K562 (cell line): ENCODE data around the gene SLC41A3. TPM values are rescaled to one million over a fixed set of nuclear protein-coding genes. Genes with fewer than 3 reads are reported as not detected.

Experiments
- ATAC-seq: fragments of 200-7000 bp; cut with Tn5 transposase; 3 replicates; pipeline ENCODE4 v1.9.1; 2020; ENCODE audit warnings: moderate library complexity
- BruUV-seq: library from RNA; stranded (reverse); fragments of 400-500 nt; replicated peaks from 2 replicates; lab custom pipeline; 2021; lab: Mats Ljungman, UMichigan
- CTCF ChIA-PET: fragments of 300-600 bp; formaldehyde crosslinking; extraction: SDS; loops from one replicate; lab custom pipeline; 2021; ENCODE audit warnings: low intra/inter-chr PET ratio; lab: Yijun Ruan, JAX
- POLR2A ChIA-PET: fragments of 300-600, 350-650 bp; sonication (Branson Sonifier 250); formaldehyde crosslinking; extraction: SDS; loops from one replicate; lab custom pipeline; 2021; ENCODE audit warnings: antibody characterized with exemption, inconsistent platforms; lab: Yijun Ruan, JAX
- DNase-seq, 4 experiments: peaks; one replicate each; pipeline versions ENCODE4 v3.0.0 to v3.0.0-alpha.2; 2011 to 2018; ENCODE audit warnings: low spot score in 3 of 4, mixed read lengths in 3 of 4; ENCODE audit errors: extremely low read depth in 1 of 4
- FAIRE-seq: peaks from 2 replicates; lab custom pipeline; 2011; peaks lifted over from hg19 to GRCh38; lab: Jason Lieb, UNC
- H2AFZ ChIP-seq: 2 replicates; pipeline ENCODE4 v1.6.0; 2011; ENCODE audit warnings: low read depth, low read length, control low read depth, inconsistent platforms
- H3K27ac ChIP-seq: fragments of 200-600 bp; 3 replicates; pipeline ENCODE4 v1.8.0; 2011; ENCODE audit warnings: low read depth, mild to moderate bottlenecking, control low read depth, inconsistent platforms, low read length, moderate library complexity, mixed read lengths; ENCODE audit errors: extremely low read depth
- H3K27me3 ChIP-seq, 2 experiments: fragments of 300-600 bp in 1 of 2; 2 replicates in 1 of 2; 3 replicates in 1 of 2; pipeline versions ENCODE4 v1.6.0 to v1.8.0; 2011; ENCODE audit warnings: inconsistent platforms in 2 of 2, low read length in 2 of 2, mild to moderate bottlenecking in 1 of 2, mixed read lengths in 1 of 2, moderate library complexity in 1 of 2; ENCODE audit not compliant: control insufficient read depth in 2 of 2, insufficient read depth in 2 of 2
- H3K36me3 ChIP-seq: fragments of 300-600 bp; 3 replicates; pipeline ENCODE4 v1.8.0; 2011; ENCODE audit warnings: mild to moderate bottlenecking, low read length, inconsistent platforms; ENCODE audit not compliant: control insufficient read depth, insufficient read depth
- H3K4me1 ChIP-seq, 2 experiments: fragments of 200-600 bp in 1 of 2; replicated peaks in 1 of 2; 2 replicates in 1 of 2; 3 replicates in 1 of 2; pipeline versions ENCODE4 v1.5.1 to v1.8.0; 2011; ENCODE audit warnings: inconsistent platforms in 2 of 2, low read length in 2 of 2, mild to moderate bottlenecking in 1 of 2, mixed read lengths in 1 of 2, moderate library complexity in 1 of 2; ENCODE audit not compliant: control insufficient read depth in 2 of 2, insufficient read depth in 2 of 2
- H3K4me2 ChIP-seq: 2 replicates; pipeline ENCODE4 v1.6.1; 2011; ENCODE audit warnings: low read length, control low read depth, inconsistent platforms, mixed read lengths; ENCODE audit not compliant: insufficient read depth
- H3K4me3 ChIP-seq: fragments of 200-600 bp; sonication (generic), shearing (Covaris generic); 2 replicates; pipeline ENCODE4 v1.5.1; 2016; ENCODE audit warnings: control low read depth, inconsistent platforms
- H3K79me2 ChIP-seq: fragments of 200-600 bp; 3 replicates; pipeline ENCODE4 v1.8.0; 2011; ENCODE audit warnings: low read length, inconsistent platforms; ENCODE audit not compliant: control insufficient read depth, insufficient read depth
- H3K9ac ChIP-seq, 2 experiments: 2 replicates each; pipeline versions ENCODE4 v1.6.0 to v1.6.1; 2011; ENCODE audit warnings: low read depth in 2 of 2, low read length in 2 of 2, control low read depth in 1 of 2, inconsistent platforms in 1 of 2, mild to moderate bottlenecking in 1 of 2, mixed read lengths in 1 of 2; ENCODE audit not compliant: insufficient read depth in 1 of 2
- H3K9me1 ChIP-seq: one replicate; pipeline ENCODE4 v1.6.0; 2011; ENCODE audit warnings: inconsistent platforms, mild to moderate bottlenecking, low read length, moderate library complexity; ENCODE audit not compliant: control insufficient read depth, insufficient read depth
- H3K9me3 ChIP-seq: replicated peaks from 2 replicates; pipeline ENCODE4 v1.5.1; 2011; ENCODE audit warnings: low read depth, low read length, inconsistent platforms; ENCODE audit not compliant: control insufficient read depth, insufficient read depth
- H4K20me1 ChIP-seq: replicated peaks from 2 replicates; pipeline ENCODE4 v1.6.1; 2011; ENCODE audit warnings: low read length, inconsistent platforms, mixed read lengths; ENCODE audit not compliant: control insufficient read depth, insufficient read depth
- CBFA2T2 ChIP-seq: fragments of 450-650 bp; conservative IDR thresholded peaks from 2 replicates; pipeline ENCODE4 v1.6.1; 2017; ENCODE audit warnings: mild to moderate bottlenecking
- CHD4 ChIP-seq: fragments of 200-600 bp; sonication (generic); IDR thresholded peaks from 3 replicates; pipeline ENCODE4 v1.6.1; 2012; ENCODE audit warnings: low read depth, mild to moderate bottlenecking, mixed read lengths, low read length, inconsistent platforms; ENCODE audit not compliant: insufficient read depth, insufficient replicate concordance, poor library complexity, severe bottlenecking
- GTF2B ChIP-seq: IDR thresholded peaks from 2 replicates; pipeline ENCODE4 v1.6.1; 2011; ENCODE audit not compliant: insufficient read length; ENCODE audit errors: extremely low read depth
- HDAC3 ChIP-seq: fragments of 450-650 bp; IDR thresholded peaks from 2 replicates; pipeline ENCODE4 v1.6.1; 2018; ENCODE audit warnings: borderline replicate concordance, mild to moderate bottlenecking, moderate library complexity; ENCODE audit not compliant: partially characterized antibody
- MITF ChIP-seq: IDR thresholded peaks from 2 replicates; pipeline ENCODE4 v1.6.1; 2014; ENCODE audit warnings: antibody characterized with exemption
- NEUROD1 ChIP-seq: fragments of 150-350 bp; IDR thresholded peaks from 2 replicates; pipeline ENCODE4 v1.6.1; 2014; ENCODE audit warnings: borderline replicate concordance, low read length, low read depth; ENCODE audit not compliant: partially characterized antibody
- RBM15 ChIP-seq: fragments of 200-400 bp; formaldehyde crosslinking; IDR thresholded peaks from 2 replicates; pipeline ENCODE4 v1.6.1; 2018; ENCODE audit warnings: mild to moderate bottlenecking, low read length, moderate library complexity; ENCODE audit not compliant: insufficient read depth
- TGIF2 ChIP-seq: sonication (generic); formaldehyde crosslinking; IDR thresholded peaks from 2 replicates; pipeline ENCODE4 v1.8.1; 2022; ENCODE audit warnings: mild to moderate bottlenecking, missing genetic modification reagents, moderate library complexity
- VEZF1 ChIP-seq: fragments of 200-800 bp; sonication (Bioruptor generic); IDR thresholded peaks from 2 replicates; pipeline ENCODE4 v1.6.1; 2017; ENCODE audit warnings: missing genetic modification characterization, missing compliant biosample characterization
- XRCC3 ChIP-seq: fragments of 450-650 bp; IDR thresholded peaks from 2 replicates; pipeline ENCODE4 v1.6.1; 2017; ENCODE audit warnings: mild to moderate bottlenecking, moderate library complexity
- ZNF609 ChIP-seq: sonication (generic); formaldehyde crosslinking; IDR thresholded peaks from 2 replicates; pipeline ENCODE4 v1.8.1; 2023; ENCODE audit warnings: missing genetic modification reagents, mild to moderate bottlenecking, borderline replicate concordance
- ZNF668 ChIP-seq: fragments of 250-450 bp; sonication (Bioruptor Pico); IDR thresholded peaks from 2 replicates; pipeline ENCODE4 v1.8.0; 2022; ENCODE audit warnings: mild to moderate bottlenecking, inconsistent platforms
- WGBS: fragments of 100-300 bp; shearing (Covaris generic); methylation state at CpG from one replicate; pipeline ENCODE4 v1.1.6; 2016; ENCODE audit warnings: low coverage, mixed read lengths; ENCODE audit not compliant: insufficient coverage; ENCODE audit errors: missing lambda C conversion rate; 5-methylcytosine and 5-hydroxymethylcytosine counted together
- in situ Hi-C: fragments of 300-500 bp; cut with MboI; formaldehyde crosslinking; loops from 4 replicates; pipeline ENCODE4 v1.15.0; 2018; ENCODE audit warnings: inconsistent platforms, mixed read lengths
- intact Hi-C: fragments of 100-400 bp; cut with micrococcal nuclease; formaldehyde crosslinking; loops from 2 replicates; pipeline ENCODE4 v1.14.2; 2022
- polyA plus RNA-seq, 8 experiments: library from polyadenylated mRNA; depleted of rRNA in 4 of 8; stranded (reverse) in 5 of 8; unstranded in 3 of 8; fragments of >200 nt; fragmentation: Nextera tagmentation in 2 of 8; fragmentation: Illumina TruSeq in 1 of 8; extraction: Ambion mirVana in 2 of 8; extraction: Trizol in 1 of 8; gene quantifications; 2 replicates each; pipeline versions ENCODE4 v1.2.1 to v1.2.3, GENCODE V29; 2011 to 2014; ENCODE audit warnings: inconsistent platforms in 1 of 8, missing spikeins in 1 of 8
- total RNA-seq, 7 experiments: library from RNA; depleted of rRNA in 6 of 7; stranded (reverse); fragments of >200 nt in 6 of 7; fragmentation: Illumina TruSeq in 2 of 7; extraction: Trizol in 2 of 7; gene quantifications; 2 replicates each; pipeline versions ENCODE4 v1.2.1 to v1.2.3, GENCODE V29; 2011 to 2021; ENCODE audit warnings: low replicate concordance in 1 of 7

SLC41A3 gene
- total and polyA plus RNA-seq, 9 of the 15 experiments (the other 6 are each of a cell fraction or from before 2014, with no cell fraction given), result 4.1 to 20.7 (median 11.2) TPM

GRCh38 chr3:126085841-126086240 lies 1.9 kb upstream of the SLC41A3 start (continued):
- TF ChIP-seq GTF2B (no peak), NEUROD1 (no peak), HDAC3 (no peak)

- Histone ChIP-seq H3K27ac (peak overlapping the region; percentile 77; the same call in 2 of the 3 replicates), H4K20me1 (no peaks in the 10 kb centered on the region), H3K9ac (no peak overlapping the region), H3K4me1 (peaks cover 10 to 17% of the 10 kb centered on the region in 2 experiments; a peak in 4 of 5 replicates), H3K4me3 (no peak overlapping the region), H3K79me2 (peaks cover 7% of the 10 kb centered on the region; the same call in 2 of the 3 replicates), H3K27me3 (no peaks in the 10 kb centered on the region), H3K9me1 (no peaks in the 10 kb centered on the region), H3K9me3 (no peaks in the 10 kb centered on the region), H2AFZ (peak overlapping the region; percentile 70), H3K36me3 (no peaks in the 10 kb centered on the region), H3K4me2 (0 out of 2 replicates have a peak overlapping the region, but pooled peaks have one; percentile 77)
- ChIA-PET CTCF (no interaction called here), POLR2A (no interaction called here)
- FAIRE-seq, result no peak
- no TSS peak for BruUV-seq
- ATAC-seq, result no peak
- WGBS, result 86% methylated on average over 7 of the region's 7 CpGs
- in situ Hi-C loops, result no loop called here
- DNase-seq, result no peak
- intact Hi-C loops, result no loop called here
- no peak for TF ChIP-seq ZNF609
- no peak for TF ChIP-seq VEZF1 (CRISPR knock-in tag)
- no peak for TF ChIP-seq RBM15
- TF ChIP-seq XRCC3, result no peak
- TF ChIP-seq CHD4, result no peak
- TF ChIP-seq ZNF668 (CRISPR knock-in tag), result no peak
- TF ChIP-seq TGIF2 (CRISPR knock-in tag), result no peak
- TF ChIP-seq MITF, result no peak
- no peak for TF ChIP-seq CBFA2T2
Measured at GRCh38 chr3:126085276-126085675, 1.4 kb upstream of the SLC41A3 start.
